ENCODE data around the gene DOCK8. TPM values are rescaled to one million over a fixed set of nuclear protein-coding genes. Genes with fewer than 3 reads are reported as not detected.
"Not testable (repeated sequence)": the region's sequence is repeated elsewhere in the genome, so short reads cannot be mapped to it uniquely, and the experiment has no call there.

DOCK8 gene
- total RNA-seq (2014; rRNA removed; shearing (Covaris generic)) (not detected in 2 replicates), polyA plus RNA-seq (2016; fragmentation: Nextera tagmentation; extraction: Ambion mirVana) (not detected in 2 replicates)

- Histone ChIP-seq H2AFZ (peak within 1 kb of the TSS; percentile 68), H3K4me2 (ENCODE audit: unreplicated experiment) (peak within 1 kb of the TSS; percentile 57), H3K27me3 (replicated peaks; ENCODE audit: insufficient read depth) (peaks cover 30% of the 10 kb centered on the region), H4K20me1 (ENCODE audit: insufficient read depth) (no peaks in the 10 kb centered on the region), H3K9me2 (ENCODE audit: insufficient read depth) (no peaks in the 10 kb centered on the region), H3K9ac (no peak within 1 kb of the TSS), H3F3A (ENCODE audit: insufficient read depth) (no peaks in the 10 kb centered on the region), H3K79me2 (ENCODE audit: insufficient read depth) (no peaks in the 10 kb centered on the region), H3K4me3 (peak within 1 kb of the TSS; percentile 52; the same call in 1 of the 2 replicates), H3K36me3 (ENCODE audit: low read depth) (no peaks in the 10 kb centered on the region), H3K27ac (no peak within 1 kb of the TSS), H3K9me3 (ENCODE audit: low read depth) (no peaks in the 10 kb centered on the region), H3K4me1 (ENCODE audit: insufficient read depth) (no peaks in the 10 kb centered on the region)
- in situ Hi-C loops (cut with MboI): no loop called here
- 4 to 5% methylated on average over 85 to 100 of the region's 103 CpGs for WGBS, 2 experiments (ENCODE audit: low coverage in 1 of 2, low lambda C conversion rate in 2 of 2, missing lambda C conversion rate in 2 of 2)
- DNase-seq: peak; percentile 43
- TF ChIP-seq EZH2 (IDR thresholded peaks at IDR 0.05; ENCODE audit: insufficient read depth, poor library complexity, severe bottlenecking): no peak
- TF ChIP-seq EZH2phosphoT487 (IDR thresholded peaks at IDR 0.05; ENCODE audit: insufficient read depth, low read depth): no peak
These were observed at the start of gene DOCK8 for GRCh38 chr9:214648-215493. Gene DOCK8 (plus strand): TSS chr9:214865. CDS start chr9:214977, 112 bp downstream.

- in situ Hi-C loops (cut with MboI); H3K9me2 ChIP-seq (ENCODE audit: insufficient read depth); H3K36me3 ChIP-seq (ENCODE audit: low read depth); H3K27me3 ChIP-seq (replicated peaks; ENCODE audit: insufficient read depth); H3K4me2 ChIP-seq (ENCODE audit: unreplicated experiment); H3K79me2 ChIP-seq (ENCODE audit: insufficient read depth); DNase-seq; H3K4me3 ChIP-seq; H3K9me3 ChIP-seq (ENCODE audit: low read depth); H2AFZ ChIP-seq; H4K20me1 ChIP-seq (ENCODE audit: insufficient read depth); H3F3A ChIP-seq (ENCODE audit: insufficient read depth); H3K27ac ChIP-seq; H3K4me1 ChIP-seq (ENCODE audit: insufficient read depth); H3K9ac ChIP-seq: not testable (repeated sequence)
- no CpG with 5 or more reads among the region's 3 CpGs for WGBS, 2 experiments (ENCODE audit: low coverage in 1 of 2, low lambda C conversion rate in 2 of 2, missing lambda C conversion rate in 2 of 2)
These were observed 44.9 kb upstream of the DOCK8 start for GRCh38 chr9:169757-170156.

GRCh38 chr9:178140-178825 is 36.4 kb upstream of the DOCK8 start:
- H3K27ac ChIP-seq; H3K9me3 ChIP-seq (ENCODE audit: low read depth); H3K36me3 ChIP-seq (ENCODE audit: low read depth); H3K4me1 ChIP-seq (ENCODE audit: insufficient read depth); H3K9me2 ChIP-seq (ENCODE audit: insufficient read depth); H4K20me1 ChIP-seq (ENCODE audit: insufficient read depth); H3F3A ChIP-seq (ENCODE audit: insufficient read depth); H3K27me3 ChIP-seq (replicated peaks; ENCODE audit: insufficient read depth); H3K79me2 ChIP-seq (ENCODE audit: insufficient read depth); in situ Hi-C loops (cut with MboI): not testable (repeated sequence)
- H3K4me2 ChIP-seq (ENCODE audit: unreplicated experiment): peak overlapping the region; percentile 73
- H2AFZ ChIP-seq: peak overlapping the region; percentile 99
- H3K4me3 ChIP-seq: peak overlapping the region; percentile 95
- 8 to 17% methylated on average over 17 to 21 of the region's 23 CpGs for WGBS, 2 experiments (ENCODE audit: low coverage in 1 of 2, low lambda C conversion rate in 2 of 2, missing lambda C conversion rate in 2 of 2)
- H3K9ac ChIP-seq: peak overlapping the region; percentile 71
- peak; percentile 19 for DNase-seq

GRCh38 chr9:178970-179383 is 35.7 kb upstream of the DOCK8 start, which contains the start of gene ZNG1A:
Gene ZNG1A (minus strand): TSS chr9:179056. CDS start chr9:178969, 87 bp downstream.
- H3K36me3 ChIP-seq (ENCODE audit: low read depth); H3K27ac ChIP-seq; H3K9me2 ChIP-seq (ENCODE audit: insufficient read depth); H3F3A ChIP-seq (ENCODE audit: insufficient read depth); H3K27me3 ChIP-seq (replicated peaks; ENCODE audit: insufficient read depth); H3K79me2 ChIP-seq (ENCODE audit: insufficient read depth); H4K20me1 ChIP-seq (ENCODE audit: insufficient read depth); H3K4me1 ChIP-seq (ENCODE audit: insufficient read depth); in situ Hi-C loops (cut with MboI); H3K9me3 ChIP-seq (ENCODE audit: low read depth): not testable (repeated sequence)
- Histone ChIP-seq H3K9ac (peak within 1 kb of the TSS; percentile 71), H3K4me3 (peak within 1 kb of the TSS; percentile 95), H3K4me2 (ENCODE audit: unreplicated experiment) (peak within 1 kb of the TSS; percentile 93), H2AFZ (peak within 1 kb of the TSS; percentile 99)
- DNase-seq: peak; percentile 59
- 0 to 1% methylated on average over 7 to 14 of the region's 32 CpGs for WGBS, 2 experiments (ENCODE audit: low coverage in 1 of 2, low lambda C conversion rate in 2 of 2, missing lambda C conversion rate in 2 of 2)

- H3K27me3 ChIP-seq (replicated peaks; ENCODE audit: insufficient read depth); H3K9me2 ChIP-seq (ENCODE audit: insufficient read depth); H3K79me2 ChIP-seq (ENCODE audit: insufficient read depth); DNase-seq; H3K36me3 ChIP-seq (ENCODE audit: low read depth); H3K27ac ChIP-seq; H3K4me3 ChIP-seq; H3K4me2 ChIP-seq (ENCODE audit: unreplicated experiment); H3K9me3 ChIP-seq (ENCODE audit: low read depth); H4K20me1 ChIP-seq (ENCODE audit: insufficient read depth); H3F3A ChIP-seq (ENCODE audit: insufficient read depth); H3K4me1 ChIP-seq (ENCODE audit: insufficient read depth); H2AFZ ChIP-seq; in situ Hi-C loops (cut with MboI); H3K9ac ChIP-seq: not testable (repeated sequence)
- 0 to 5% methylated on average over 1 of the region's 1 CpG for WGBS, 2 experiments (ENCODE audit: low coverage in 1 of 2, low lambda C conversion rate in 2 of 2, missing lambda C conversion rate in 2 of 2)
These were observed 15.1 kb upstream of the DOCK8 start for GRCh38 chr9:199601-200000.

Data from GM23248 (cell line).